Dendritic cell treated with granulocyte-macrophage colony-stimulating factor and Interleukin-4, amounts not matched to agents 40 ng/mL and 50 ng/mL, for 4 days (primary cell): ENCODE data around the gene PELI2.

Source experiments
- H3K27ac Mint-ChIP-seq: one replicate; pipeline ENCODE4 v1.8.0; 2022; ENCODE audit warnings: mild to moderate bottlenecking, mixed read lengths
- H3K27me3 Mint-ChIP-seq: one replicate; pipeline ENCODE4 v1.8.0; 2022; ENCODE audit warnings: mild to moderate bottlenecking, mixed read lengths
- H3K36me3 Mint-ChIP-seq: one replicate; pipeline ENCODE4 v1.8.0; 2022; ENCODE audit warnings: low read depth, mixed read lengths
- H3K4me1 Mint-ChIP-seq: one replicate; pipeline ENCODE4 v1.8.0; 2022; ENCODE audit warnings: low read depth, mixed read lengths
- H3K4me3 Mint-ChIP-seq: one replicate; pipeline ENCODE4 v1.8.0; 2022; ENCODE audit warnings: mild to moderate bottlenecking, moderate library complexity, mixed read lengths
- H3K9me3 Mint-ChIP-seq: one replicate; pipeline ENCODE4 v1.8.0; 2022; ENCODE audit warnings: mixed read lengths
- intact Hi-C: fragments of 100-400 bp; cut with micrococcal nuclease; formaldehyde crosslinking; loops from one replicate; pipeline ENCODE4 v1.15.0; 2022

PELI2 gene

DNA sequence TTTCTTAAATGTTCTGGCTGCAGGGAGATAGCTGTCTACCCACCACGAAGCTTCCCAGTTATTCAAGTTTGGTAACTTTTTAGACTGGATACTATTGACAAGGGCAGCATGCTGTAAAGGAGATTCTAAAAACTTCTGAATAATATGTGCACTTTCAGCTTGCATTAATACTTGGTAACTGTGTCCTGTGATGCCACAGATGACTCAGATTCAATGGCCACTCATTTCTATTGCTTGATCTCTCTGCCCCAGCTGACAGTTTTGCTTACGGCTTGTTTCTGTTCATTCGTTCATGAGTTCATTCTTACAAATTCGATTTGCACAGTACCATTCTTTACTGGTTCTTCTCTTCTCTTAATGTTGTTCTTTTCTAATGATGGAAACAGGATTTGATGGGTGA, 142.8 kb downstream of the PELI2 start:
- Mint-ChIP-seq H3K9me3 (peaks cover 10% of the 10 kb centered on the region), H3K27me3 (no peaks in the 10 kb centered on the region), H3K4me1 (no peaks in the 10 kb centered on the region), H3K27ac (no peak overlapping the region), H3K4me3 (no peak overlapping the region), H3K36me3 (no peaks in the 10 kb centered on the region)
- intact Hi-C loops, result no loop called here

DNA sequence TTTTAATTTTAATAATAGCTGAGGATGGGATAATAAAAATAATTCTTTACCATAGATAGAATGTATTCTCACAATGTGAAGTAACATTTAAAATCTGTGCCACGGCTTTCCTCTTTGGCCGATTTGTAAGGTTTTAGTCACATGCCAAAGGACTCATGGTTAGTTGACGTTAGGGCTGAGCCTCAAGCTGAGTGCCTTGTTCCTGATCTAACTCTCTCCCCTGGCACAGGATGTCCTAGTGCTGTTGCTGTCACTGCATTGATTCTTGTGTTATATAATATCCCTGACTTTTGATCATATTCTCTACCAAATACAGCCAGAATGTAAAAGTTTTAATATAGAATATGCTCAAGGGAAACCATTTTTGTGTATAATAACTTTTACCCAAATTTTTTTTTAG, 144.3 kb downstream of the PELI2 start:
- Mint-ChIP-seq H3K9me3 (peaks cover 10% of the 10 kb centered on the region), H3K4me3 (no peak overlapping the region), H3K4me1 (no peaks in the 10 kb centered on the region)

DNA sequence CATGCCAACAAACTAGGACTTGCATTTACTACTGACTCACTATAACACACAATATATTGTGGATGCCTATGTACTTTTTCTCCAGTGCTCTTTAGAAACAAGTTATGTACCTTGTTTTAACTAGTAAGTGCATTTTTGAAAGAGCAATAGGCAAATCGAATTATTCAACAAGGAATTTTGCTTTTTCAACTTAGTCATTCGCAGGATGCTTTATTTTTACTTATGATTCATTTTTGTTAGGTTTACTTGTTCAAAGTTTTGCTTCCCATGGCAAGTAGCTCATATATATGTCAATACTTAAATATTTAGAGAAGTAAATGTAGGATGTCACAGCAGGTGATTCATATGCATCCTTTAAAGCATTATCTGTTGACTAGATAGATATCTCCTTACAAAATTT, 149.8 kb downstream of the PELI2 start:
- intact Hi-C loops, result no loop called here
- Mint-ChIP-seq H3K4me3 (no peak overlapping the region), H3K27me3 (no peaks in the 10 kb centered on the region), H3K4me1 (no peaks in the 10 kb centered on the region), H3K9me3 (no peaks in the 10 kb centered on the region), H3K27ac (no peak overlapping the region), H3K36me3 (no peaks in the 10 kb centered on the region)

More for the DNA sequence above, 144.3 kb downstream of the PELI2 start:
- intact Hi-C loops, result no loop called here
- Mint-ChIP-seq H3K27me3 (no peaks in the 10 kb centered on the region), H3K36me3 (no peaks in the 10 kb centered on the region), H3K27ac (no peak overlapping the region)

DNA sequence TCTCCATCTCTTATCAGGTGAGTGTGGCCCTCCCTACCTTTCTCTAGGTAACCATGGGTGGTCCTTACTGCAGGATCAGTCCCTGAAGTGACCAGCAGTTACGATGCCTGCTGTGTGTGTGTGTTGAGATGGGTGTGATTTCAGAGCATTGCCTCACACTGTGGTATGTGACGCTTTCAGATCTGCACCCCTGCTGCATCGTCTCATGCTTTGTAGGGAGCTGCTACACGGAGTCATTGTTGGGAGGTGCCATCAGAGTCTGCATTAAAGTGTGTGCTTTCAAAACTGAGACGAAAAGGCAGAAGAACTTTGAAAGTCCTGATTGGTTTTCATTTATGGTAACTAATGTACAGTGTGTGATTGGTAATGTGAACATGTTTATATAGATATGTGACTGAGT, 150.5 kb downstream of the PELI2 start:
- intact Hi-C loops, result no loop called here
- H3K27ac Mint-ChIP-seq, result no peak overlapping the region
- no peak overlapping the region for H3K4me3 Mint-ChIP-seq
- H3K36me3 Mint-ChIP-seq, result no peaks in the 10 kb centered on the region
- H3K9me3 Mint-ChIP-seq, result no peaks in the 10 kb centered on the region
- no peaks in the 10 kb centered on the region for H3K27me3 Mint-ChIP-seq
- no peaks in the 10 kb centered on the region for H3K4me1 Mint-ChIP-seq

DNA sequence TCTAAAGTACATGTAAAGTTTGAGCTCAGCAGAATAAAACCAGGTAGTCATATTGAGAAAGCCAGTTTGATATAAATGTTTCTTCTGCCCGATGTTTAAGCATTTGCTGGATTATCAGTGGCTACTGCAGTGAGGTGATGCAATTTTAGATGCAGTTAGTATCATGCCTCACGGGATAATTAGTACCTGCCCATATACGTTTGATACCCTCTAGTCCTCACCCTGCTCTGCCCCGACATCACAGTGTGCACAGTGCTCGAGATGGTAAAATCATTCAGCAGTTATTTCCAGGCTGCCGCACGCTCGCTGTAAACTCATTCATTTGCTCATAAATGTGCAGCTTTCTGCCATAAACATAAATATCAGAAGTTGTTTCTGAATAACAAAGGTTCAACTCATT, 152.7 kb downstream of the PELI2 start:
- intact Hi-C loops, result no loop called here
- H3K4me3 Mint-ChIP-seq, result no peak overlapping the region
- no peaks in the 10 kb centered on the region for H3K27me3 Mint-ChIP-seq
- H3K4me1 Mint-ChIP-seq, result no peaks in the 10 kb centered on the region
- no peaks in the 10 kb centered on the region for H3K9me3 Mint-ChIP-seq
- no peaks in the 10 kb centered on the region for H3K36me3 Mint-ChIP-seq
- H3K27ac Mint-ChIP-seq, result no peak overlapping the region

DNA sequence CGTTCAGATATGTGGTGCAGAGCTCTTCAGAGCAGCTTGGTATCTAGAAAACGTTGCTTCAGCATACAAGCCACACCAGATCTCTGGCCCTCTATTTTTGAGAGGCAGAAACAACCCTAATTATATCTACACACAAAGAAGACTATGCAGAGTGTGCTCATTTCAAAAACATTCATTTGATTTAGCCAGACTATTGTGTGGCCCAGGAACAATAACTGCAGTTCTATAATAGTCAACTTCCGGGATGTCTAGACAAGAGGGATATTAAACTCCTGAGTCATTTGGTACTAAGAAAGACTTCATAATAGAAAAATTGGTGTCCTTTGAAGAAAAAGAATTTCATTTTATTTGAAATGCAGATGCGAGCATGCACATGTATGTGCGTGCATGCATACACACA, 153.8 kb downstream of the PELI2 start:
- intact Hi-C loops, result no loop called here
- H3K36me3 Mint-ChIP-seq, result no peaks in the 10 kb centered on the region
- peaks cover 9% of the 10 kb centered on the region for H3K4me1 Mint-ChIP-seq
- no peak overlapping the region for H3K27ac Mint-ChIP-seq
- no peaks in the 10 kb centered on the region for H3K9me3 Mint-ChIP-seq
- no peak overlapping the region for H3K4me3 Mint-ChIP-seq
- H3K27me3 Mint-ChIP-seq, result no peaks in the 10 kb centered on the region

DNA sequence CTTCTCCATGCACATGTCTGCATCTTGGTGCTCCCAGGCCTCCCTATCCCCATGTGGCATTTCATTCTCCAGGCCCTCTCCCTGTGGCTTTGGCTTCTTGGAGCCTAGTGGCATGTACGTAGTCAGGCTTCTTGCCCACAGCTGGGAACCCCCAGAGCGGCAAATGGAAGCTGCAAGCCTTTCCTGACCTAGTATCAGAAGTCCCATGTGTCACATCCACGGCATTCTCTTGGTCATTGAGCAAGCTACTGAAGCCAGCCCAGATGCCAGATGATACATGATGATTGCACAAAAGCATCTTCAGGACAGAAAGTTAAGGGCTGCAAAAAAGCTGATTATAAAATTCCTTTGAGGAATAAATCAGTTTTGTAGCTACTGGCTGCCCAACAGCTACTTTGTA, 154.9 kb downstream of the PELI2 start:
- intact Hi-C loops, result no loop called here
- no peak overlapping the region for H3K4me3 Mint-ChIP-seq
- no peaks in the 10 kb centered on the region for H3K9me3 Mint-ChIP-seq
- H3K27ac Mint-ChIP-seq, result no peak overlapping the region
- peaks cover 9% of the 10 kb centered on the region for H3K4me1 Mint-ChIP-seq
- no peaks in the 10 kb centered on the region for H3K27me3 Mint-ChIP-seq
- no peaks in the 10 kb centered on the region for H3K36me3 Mint-ChIP-seq

DNA sequence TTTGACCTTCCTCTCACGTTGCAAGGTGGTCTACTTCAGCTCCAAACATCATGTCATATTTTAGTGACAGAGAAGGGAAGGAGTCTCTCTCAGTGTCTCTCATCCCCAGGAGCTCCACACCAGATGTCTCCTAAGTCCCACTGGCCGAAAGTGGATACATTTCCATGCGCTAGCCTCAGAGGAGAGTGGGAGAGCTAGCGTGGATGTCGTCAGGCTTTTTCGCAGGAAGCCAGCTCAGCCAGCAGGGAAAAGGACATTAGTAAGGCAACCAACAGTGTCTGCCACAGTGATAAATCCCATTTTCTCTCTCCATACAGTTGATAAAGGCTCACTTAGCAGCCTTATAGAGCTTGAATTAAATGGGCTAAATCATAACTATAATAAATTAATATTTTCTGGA, 155.7 kb downstream of the PELI2 start:
- Mint-ChIP-seq H3K4me1 (peaks cover 9% of the 10 kb centered on the region), H3K27me3 (no peaks in the 10 kb centered on the region), H3K36me3 (no peaks in the 10 kb centered on the region), H3K9me3 (no peaks in the 10 kb centered on the region), H3K27ac (no peak overlapping the region), H3K4me3 (no peak overlapping the region)
- intact Hi-C loops, result no loop called here

DNA sequence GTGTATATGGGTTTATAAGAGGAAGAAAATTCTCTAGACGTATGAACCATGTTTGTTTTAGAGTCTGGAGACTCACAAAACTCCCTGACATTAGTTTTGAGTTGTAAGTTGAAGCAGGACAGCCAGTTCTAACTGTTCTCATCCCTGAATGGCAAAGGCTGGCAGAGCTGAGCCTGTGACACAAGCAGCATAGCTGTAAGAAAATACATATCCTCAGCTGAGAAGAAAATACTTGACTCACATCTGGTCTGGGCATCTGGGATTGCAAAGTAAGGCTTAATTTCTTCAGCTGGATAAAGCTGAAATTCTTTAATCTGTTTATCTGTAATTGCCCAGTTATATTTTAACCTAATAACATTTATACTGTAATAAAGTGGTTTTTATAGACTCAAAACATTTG, 156.3 kb downstream of the PELI2 start:
- no peaks in the 10 kb centered on the region for H3K9me3 Mint-ChIP-seq
- intact Hi-C loops, result no loop called here
- no peaks in the 10 kb centered on the region for H3K27me3 Mint-ChIP-seq
- no peaks in the 10 kb centered on the region for H3K36me3 Mint-ChIP-seq
- peaks cover 9% of the 10 kb centered on the region for H3K4me1 Mint-ChIP-seq
- H3K27ac Mint-ChIP-seq, result no peak overlapping the region
- no peak overlapping the region for H3K4me3 Mint-ChIP-seq

DNA sequence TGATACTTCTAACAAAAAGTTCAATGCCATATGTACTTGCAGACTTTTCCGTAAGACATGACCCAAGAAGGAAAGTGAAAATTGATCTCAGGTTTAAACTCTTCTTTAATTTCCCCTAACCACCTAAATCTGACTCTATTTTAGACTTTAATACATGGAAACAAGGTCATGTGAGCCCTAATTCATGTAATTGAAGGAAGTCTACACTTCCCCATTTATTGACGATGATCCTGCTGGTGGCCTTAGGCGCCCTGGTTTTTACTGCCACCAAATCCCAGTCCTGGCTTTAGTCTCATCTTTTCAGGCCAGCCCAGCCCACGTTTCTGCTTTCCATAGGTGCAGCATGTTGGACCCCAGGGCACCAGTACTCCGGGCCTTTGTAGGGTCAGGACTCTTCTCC, 157.9 kb downstream of the PELI2 start:
- Mint-ChIP-seq H3K9me3 (no peaks in the 10 kb centered on the region), H3K36me3 (peaks cover 6% of the 10 kb centered on the region), H3K27me3 (no peaks in the 10 kb centered on the region), H3K27ac (no peak overlapping the region), H3K4me3 (no peak overlapping the region), H3K4me1 (peaks cover 15% of the 10 kb centered on the region)
- intact Hi-C loops, result no loop called here

DNA sequence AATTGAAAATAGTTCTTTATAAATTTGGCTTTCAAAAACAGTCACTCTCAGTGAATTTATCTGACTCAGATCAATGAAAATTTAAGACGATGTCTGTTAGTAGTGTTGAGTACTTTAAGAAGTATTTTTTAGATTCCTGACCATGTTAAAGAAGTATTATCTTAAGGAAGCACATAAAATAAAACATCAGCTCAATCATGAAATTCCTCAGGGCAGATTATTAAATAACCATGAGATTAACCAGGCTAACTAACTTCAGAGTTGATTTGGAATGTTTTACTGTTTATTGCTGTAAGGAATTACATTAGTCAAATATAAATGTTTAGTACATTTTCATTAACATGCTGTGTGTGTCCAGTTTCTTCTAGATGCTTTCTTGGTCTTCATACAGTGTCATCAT, 160.2 kb downstream of the PELI2 start:
- intact Hi-C loops, result no loop called here
- H3K4me1 Mint-ChIP-seq, result peaks cover 15% of the 10 kb centered on the region
- no peak overlapping the region for H3K4me3 Mint-ChIP-seq
- H3K9me3 Mint-ChIP-seq, result no peaks in the 10 kb centered on the region
- no peak overlapping the region for H3K27ac Mint-ChIP-seq
- H3K27me3 Mint-ChIP-seq, result no peaks in the 10 kb centered on the region
- H3K36me3 Mint-ChIP-seq, result peaks cover 6% of the 10 kb centered on the region

DNA sequence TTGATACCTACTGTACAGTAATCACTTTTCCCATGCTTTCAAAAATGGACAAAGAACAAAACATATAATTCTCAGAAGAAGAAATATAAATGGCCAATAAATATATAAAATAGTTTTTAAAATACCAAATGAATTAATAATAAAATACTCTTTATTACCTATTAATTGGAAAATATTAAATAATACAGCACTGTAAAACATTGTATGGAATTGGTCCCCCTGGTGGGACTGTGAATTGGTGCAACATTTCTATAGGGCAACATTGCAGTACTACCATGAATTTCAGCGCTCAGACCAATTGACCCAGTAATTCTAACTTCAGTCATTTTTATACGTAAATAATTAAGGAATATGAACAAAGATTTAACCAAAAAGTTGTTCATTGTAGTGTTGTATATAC, 162.6 kb downstream of the PELI2 start:
- Mint-ChIP-seq H3K36me3 (peaks cover 6% of the 10 kb centered on the region), H3K27me3 (no peaks in the 10 kb centered on the region), H3K4me1 (peaks cover 15% of the 10 kb centered on the region), H3K9me3 (no peaks in the 10 kb centered on the region), H3K4me3 (no peak overlapping the region), H3K27ac (no peak overlapping the region)
- intact Hi-C loops, result no loop called here

DNA sequence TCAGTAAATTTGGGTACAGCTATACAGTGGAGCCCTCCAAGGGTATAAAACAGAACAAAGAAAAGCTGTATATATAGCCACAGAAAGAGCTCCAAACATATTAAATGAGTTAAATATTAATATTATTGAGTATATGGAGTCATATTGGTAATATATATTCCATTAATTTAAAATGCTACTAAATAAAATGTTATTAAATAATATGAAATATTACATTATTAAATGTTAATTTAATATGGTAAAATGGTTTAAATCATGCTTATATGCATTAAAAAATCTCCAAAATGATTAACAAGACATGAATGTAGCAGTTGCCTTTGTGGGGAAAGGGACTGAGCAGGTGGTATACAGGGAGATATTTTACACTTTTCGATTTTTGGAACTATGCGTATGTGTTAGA, 164.0 kb downstream of the PELI2 start:
- Mint-ChIP-seq H3K36me3 (peaks cover 6% of the 10 kb centered on the region), H3K27me3 (no peaks in the 10 kb centered on the region), H3K4me3 (no peak overlapping the region), H3K27ac (no peak overlapping the region), H3K9me3 (no peaks in the 10 kb centered on the region), H3K4me1 (peaks cover 6% of the 10 kb centered on the region)
- intact Hi-C loops, result no loop called here

DNA sequence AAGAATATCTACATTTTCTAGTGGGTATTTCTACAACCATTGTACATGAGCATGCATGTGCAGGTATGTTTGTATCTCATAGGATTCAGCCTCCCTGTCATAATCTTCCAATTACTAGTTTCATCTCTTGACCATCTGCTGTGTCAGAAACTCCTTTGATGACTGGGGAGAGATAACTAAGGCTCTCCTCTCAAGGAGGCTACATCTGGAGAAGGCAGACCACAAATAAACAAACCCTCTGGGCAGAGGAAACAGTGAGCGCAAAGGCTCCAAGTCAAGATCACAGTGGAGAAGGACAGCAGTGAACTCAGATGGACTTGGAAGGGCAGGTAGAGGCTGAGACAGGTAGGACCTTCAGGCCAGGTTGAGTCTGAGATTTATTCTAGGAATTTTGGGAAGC, 166.4 kb downstream of the PELI2 start:
- H3K36me3 Mint-ChIP-seq, result peaks cover 17% of the 10 kb centered on the region
- no peak overlapping the region for H3K4me3 Mint-ChIP-seq
- H3K9me3 Mint-ChIP-seq, result no peaks in the 10 kb centered on the region
- no peak overlapping the region for H3K27ac Mint-ChIP-seq
- H3K27me3 Mint-ChIP-seq, result no peaks in the 10 kb centered on the region
- peaks cover 11% of the 10 kb centered on the region for H3K4me1 Mint-ChIP-seq
- intact Hi-C loops, result no loop called here

DNA sequence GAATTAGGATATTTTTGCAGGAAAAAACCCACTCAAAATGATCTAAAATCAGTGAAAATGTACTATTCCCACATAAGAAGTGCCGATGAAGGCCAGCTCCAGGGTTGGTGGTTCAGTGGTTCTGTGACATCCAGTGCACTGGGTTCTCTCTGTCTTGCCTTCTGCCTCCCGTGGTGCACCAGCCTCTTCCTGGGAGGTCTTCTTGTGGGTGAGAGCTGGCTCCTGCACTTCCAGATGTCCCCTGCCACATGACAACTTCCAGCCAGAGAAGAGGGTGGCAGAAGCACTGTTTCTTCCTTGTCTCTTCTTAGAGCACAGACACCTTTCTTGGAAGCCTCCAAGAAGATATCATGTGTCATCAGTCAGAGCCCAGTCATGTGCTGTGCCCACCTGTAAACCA, 170.9 kb downstream of the PELI2 start:
- Mint-ChIP-seq H3K4me1 (peaks cover 5% of the 10 kb centered on the region), H3K27me3 (no peaks in the 10 kb centered on the region), H3K4me3 (no peak overlapping the region), H3K27ac (no peak overlapping the region), H3K36me3 (peaks cover 31% of the 10 kb centered on the region), H3K9me3 (no peaks in the 10 kb centered on the region)
- intact Hi-C loops, result no loop called here

DNA sequence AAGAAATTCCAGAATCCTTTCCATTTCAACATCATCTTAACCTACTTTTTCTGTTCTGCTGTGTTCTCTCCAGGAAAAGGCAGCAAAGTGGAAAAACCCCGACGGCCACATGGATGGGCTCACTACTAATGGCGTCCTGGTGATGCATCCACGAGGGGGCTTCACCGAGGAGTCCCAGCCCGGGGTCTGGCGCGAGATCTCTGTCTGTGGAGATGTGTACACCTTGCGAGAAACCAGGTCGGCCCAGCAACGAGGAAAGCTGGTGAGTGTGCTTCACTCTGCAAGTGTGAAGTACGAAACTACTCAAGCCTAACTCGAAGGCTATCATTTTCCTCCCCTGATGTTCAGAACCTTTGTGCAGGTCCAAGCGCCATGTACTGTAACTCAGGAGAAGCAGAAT, 172.0 kb downstream of the PELI2 start:
- Mint-ChIP-seq H3K27me3 (no peaks in the 10 kb centered on the region), H3K4me3 (no peak overlapping the region), H3K36me3 (peaks cover 31% of the 10 kb centered on the region), H3K4me1 (peaks cover 5% of the 10 kb centered on the region), H3K9me3 (no peaks in the 10 kb centered on the region), H3K27ac (no peak overlapping the region)
- intact Hi-C loops, result no loop called here
